CD14-positive monocyte (primary cell): ENCODE results near the gene TCOF1. TPM values are rescaled to one million over a fixed set of nuclear protein-coding genes. Genes with fewer than 3 reads are reported as not detected.

ENCODE experiments used
- DNase-seq, 3 donors: peaks; one replicate each; pipeline ENCODE4 v3.0.0-alpha.2; 2011 to 2022
- H2AFZ ChIP-seq: 2 replicates; pipeline ENCODE4 v1.6.0; 2012; ENCODE audit warnings: mild to moderate bottlenecking, low read depth, low read length, inconsistent platforms; ENCODE audit not compliant: insufficient read depth, poor library complexity, severe bottlenecking
- H3K27ac ChIP-seq, 2 donors: 1 replicate in 1 of 2; 2 replicates in 1 of 2; pipeline ENCODE4 v1.5.1; 2012 to 2013; ENCODE audit warnings: low read length in 2 of 2, control low read depth in 1 of 2, inconsistent platforms in 1 of 2, low read depth in 1 of 2, mild to moderate bottlenecking in 1 of 2
- H3K27me3 ChIP-seq, 2 donors: one replicate each; pipeline versions ENCODE4 v1.6.0 to v1.6.1; 2011 to 2013; ENCODE audit warnings: low read length in 2 of 2; ENCODE audit not compliant: control insufficient read depth in 2 of 2, insufficient read depth in 2 of 2
- H3K36me3 ChIP-seq, 2 donors: replicated peaks in 1 of 2; 1 replicate in 1 of 2; 2 replicates in 1 of 2; pipeline versions ENCODE4 v1.5.1 to v1.6.1; 2012 to 2013; ENCODE audit warnings: low read length in 2 of 2, control low read depth in 1 of 2, inconsistent platforms in 1 of 2, mild to moderate bottlenecking in 1 of 2; ENCODE audit not compliant: insufficient read depth in 2 of 2, control insufficient read depth in 1 of 2
- H3K4me1 ChIP-seq, 2 donors: 1 replicate in 1 of 2; 2 replicates in 1 of 2; pipeline versions ENCODE4 v1.5.1 to v1.6.1; 2012 to 2013; ENCODE audit warnings: low read length in 2 of 2, control low read depth in 1 of 2, inconsistent platforms in 1 of 2, mild to moderate bottlenecking in 1 of 2, moderate library complexity in 1 of 2; ENCODE audit not compliant: insufficient read depth in 2 of 2, control insufficient read depth in 1 of 2
- H3K4me2 ChIP-seq: replicated peaks from 2 replicates; pipeline ENCODE3; 2012; ENCODE audit warnings: low read length, moderate library complexity, mild to moderate bottlenecking; ENCODE audit not compliant: poor library complexity, severe bottlenecking; ENCODE audit errors: extremely low read depth
- H3K4me3 ChIP-seq, 3 experiments: fragments of 200-600 bp in 1 of 3; sonication (generic) in 1 of 3; replicated peaks in 1 of 3; 1 replicate in 2 of 3; 2 replicates in 1 of 3; pipeline ENCODE4 v1.5.1; 2011 to 2013; ENCODE audit warnings: low read length in 3 of 3, mild to moderate bottlenecking in 3 of 3, control low read depth in 2 of 3, low read depth in 2 of 3, inconsistent platforms in 1 of 3, moderate library complexity in 1 of 3
- H3K79me2 ChIP-seq: 2 replicates; pipeline ENCODE4 v1.6.0; 2012; ENCODE audit warnings: mild to moderate bottlenecking, control low read depth, inconsistent platforms, low read length, moderate library complexity; ENCODE audit not compliant: insufficient read depth
- H3K9ac ChIP-seq: 2 replicates; pipeline ENCODE4 v1.6.0; 2017; ENCODE audit warnings: low read length, mild to moderate bottlenecking; ENCODE audit not compliant: insufficient read depth, poor library complexity, severe bottlenecking
- H3K9me3 ChIP-seq, 2 donors: replicated peaks in 1 of 2; 1 replicate in 1 of 2; 2 replicates in 1 of 2; pipeline versions ENCODE4 v1.5.1 to v1.6.1; 2012 to 2013; ENCODE audit warnings: low read length in 2 of 2, control low read depth in 1 of 2; ENCODE audit not compliant: control insufficient read depth in 1 of 2, insufficient read depth in 1 of 2
- H4K20me1 ChIP-seq: 2 replicates; pipeline ENCODE4 v1.6.0; 2012; ENCODE audit warnings: mild to moderate bottlenecking, low read length, control low read depth, moderate library complexity; ENCODE audit not compliant: insufficient read depth
- H3K27ac Mint-ChIP-seq, 7 donors: one replicate each; pipeline ENCODE4 v1.8.0; 2020; ENCODE audit warnings: mild to moderate bottlenecking in 7 of 7, mixed read lengths in 7 of 7, moderate library complexity in 6 of 7, inconsistent platforms in 2 of 7
- H3K27me3 Mint-ChIP-seq, 3 donors: one replicate each; pipeline ENCODE4 v1.8.0; 2021 to 2022; ENCODE audit warnings: low read depth in 3 of 3, mild to moderate bottlenecking in 3 of 3, mixed read lengths in 3 of 3, moderate library complexity in 3 of 3, inconsistent platforms in 1 of 3
- H3K36me3 Mint-ChIP-seq, 2 donors: one replicate each; pipeline ENCODE4 v1.8.0; 2020; ENCODE audit warnings: mixed read lengths in 2 of 2, inconsistent platforms in 1 of 2, mild to moderate bottlenecking in 1 of 2
- H3K4me1 Mint-ChIP-seq: one replicate; pipeline ENCODE4 v1.8.0; 2020; ENCODE audit warnings: mild to moderate bottlenecking, mixed read lengths
- H3K4me3 Mint-ChIP-seq, 2 donors: one replicate each; pipeline ENCODE4 v1.8.0; 2020; ENCODE audit warnings: mild to moderate bottlenecking in 2 of 2, mixed read lengths in 2 of 2, moderate library complexity in 1 of 2
- H3K9me3 Mint-ChIP-seq, 7 donors: one replicate each; pipeline ENCODE4 v1.8.0; 2020 to 2022; ENCODE audit warnings: mixed read lengths in 7 of 7, mild to moderate bottlenecking in 6 of 7, moderate library complexity in 6 of 7, inconsistent platforms in 2 of 7
- WGBS: methylation state at CpG from one replicate; pipeline ENCODE4 v1.1.5; 2013; ENCODE audit warnings: missing lambda C conversion rate; ENCODE audit not compliant: insufficient coverage; 5-methylcytosine and 5-hydroxymethylcytosine counted together
- intact Hi-C, 2 donors: fragments of 100-400 bp; cut with micrococcal nuclease; formaldehyde crosslinking; loops; one replicate each; pipeline versions ENCODE4 v1.15.0 to v1.15.1; 2023
- polyA plus RNA-seq, 3 donors: library from polyadenylated mRNA; depleted of rRNA in 1 of 3; unstranded in 2 of 3; stranded (reverse) in 1 of 3; fragments of 300-500 nt in 2 of 3; fragments of >200 nt in 1 of 3; fragmentation: Illumina TruSeq in 2 of 3; gene quantifications; 1 replicate in 2 of 3; 2 replicates in 1 of 3; pipeline ENCODE4 v1.2.3, GENCODE V29; 2012 to 2021
- TF ChIP-seq, protein P1 (sequence below): fragments of 200-600 bp; IDR thresholded peaks from one replicate; pipeline ENCODE4 v1.8.0; 2022; ENCODE audit warnings: antibody characterized with exemption, mild to moderate bottlenecking

The TCOF1 gene
- polyA plus RNA-seq, 3 donors = 1.4 to 18.0 (median 2.3) TPM

DNA sequence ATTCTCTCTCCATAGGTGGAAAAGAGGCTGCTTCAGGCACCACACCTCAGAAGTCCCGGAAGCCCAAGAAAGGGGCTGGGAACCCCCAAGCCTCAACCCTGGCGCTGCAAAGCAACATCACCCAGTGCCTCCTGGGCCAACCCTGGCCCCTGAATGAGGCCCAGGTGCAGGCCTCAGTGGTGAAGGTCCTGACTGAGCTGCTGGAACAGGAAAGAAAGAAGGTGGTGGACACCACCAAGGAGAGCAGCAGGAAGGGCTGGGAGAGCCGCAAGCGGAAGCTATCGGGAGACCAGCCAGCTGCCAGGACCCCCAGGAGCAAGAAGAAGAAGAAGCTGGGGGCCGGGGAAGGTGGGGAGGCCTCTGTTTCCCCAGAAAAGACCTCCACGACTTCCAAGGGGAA, 38.8 kb downstream of the TCOF1 start:
- WGBS = 94% methylated on average over 6 of the region's 7 CpGs
- DNase-seq = no peak
- no peaks in the 10 kb centered on the region for H3K9me3 Mint-ChIP-seq

GRCh38 chr5:150397146-150397781, 39.8 kb downstream of the TCOF1 start:
- Histone ChIP-seq H3K4me2 (no peak overlapping the region), H3K4me3 (no peak overlapping the region), H3K9me3 (no peaks in the 10 kb centered on the region), H3K9ac (no peak overlapping the region), H3K27me3 (no peaks in the 10 kb centered on the region), H3K4me1 (no peaks in the 10 kb centered on the region), H3K27ac (no peak overlapping the region), H2AFZ (no peak overlapping the region), H4K20me1 (peaks cover 99% of the 10 kb centered on the region), H3K79me2 (no peaks in the 10 kb centered on the region), H3K36me3 (peaks cover 74 to 88% of the 10 kb centered on the region in 2 donors)
- peak in 1 of 3 donors; percentile 37 for DNase-seq
- H3K36me3 Mint-ChIP-seq = peaks cover 67 to 96% of the 10 kb centered on the region in 2 donors
- TF ChIP-seq, protein P1, sequence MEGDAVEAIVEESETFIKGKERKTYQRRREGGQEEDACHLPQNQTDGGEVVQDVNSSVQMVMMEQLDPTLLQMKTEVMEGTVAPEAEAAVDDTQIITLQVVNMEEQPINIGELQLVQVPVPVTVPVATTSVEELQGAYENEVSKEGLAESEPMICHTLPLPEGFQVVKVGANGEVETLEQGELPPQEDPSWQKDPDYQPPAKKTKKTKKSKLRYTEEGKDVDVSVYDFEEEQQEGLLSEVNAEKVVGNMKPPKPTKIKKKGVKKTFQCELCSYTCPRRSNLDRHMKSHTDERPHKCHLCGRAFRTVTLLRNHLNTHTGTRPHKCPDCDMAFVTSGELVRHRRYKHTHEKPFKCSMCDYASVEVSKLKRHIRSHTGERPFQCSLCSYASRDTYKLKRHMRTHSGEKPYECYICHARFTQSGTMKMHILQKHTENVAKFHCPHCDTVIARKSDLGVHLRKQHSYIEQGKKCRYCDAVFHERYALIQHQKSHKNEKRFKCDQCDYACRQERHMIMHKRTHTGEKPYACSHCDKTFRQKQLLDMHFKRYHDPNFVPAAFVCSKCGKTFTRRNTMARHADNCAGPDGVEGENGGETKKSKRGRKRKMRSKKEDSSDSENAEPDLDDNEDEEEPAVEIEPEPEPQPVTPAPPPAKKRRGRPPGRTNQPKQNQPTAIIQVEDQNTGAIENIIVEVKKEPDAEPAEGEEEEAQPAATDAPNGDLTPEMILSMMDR = no peak
- no peak overlapping the region for H3K4me3 Mint-ChIP-seq
- 96% methylated on average over 14 of the region's 14 CpGs for WGBS
- intact Hi-C loops = loop anchor here in 1 of 2 donors (5.0 kb wide), 1 partner anchor 40 kb away; no protein-coding TSS in a partner anchor
- H3K27ac Mint-ChIP-seq = peak overlapping the region in 3 of 7 donors; percentile 6 to 54 (median 33)
- H3K27me3 Mint-ChIP-seq = peaks cover 0 to 2% (median 1%) of the 10 kb centered on the region in 3 donors
- H3K9me3 Mint-ChIP-seq = no peaks in the 10 kb centered on the region
- H3K4me1 Mint-ChIP-seq = peaks cover 3% of the 10 kb centered on the region

More for the DNA sequence above, 38.8 kb downstream of the TCOF1 start:
- Mint-ChIP-seq H3K4me1 (peaks cover 3% of the 10 kb centered on the region), H3K4me3 (peak overlapping the region in 1 of 2 donors; percentile 16), H3K27me3 (peaks cover 0 to 2% (median 1%) of the 10 kb centered on the region in 3 donors), H3K36me3 (peaks cover 67 to 96% of the 10 kb centered on the region in 2 donors), H3K27ac (peak overlapping the region in 3 of 7 donors; percentile 48 to 73 (median 72))
- no peak overlapping the region for H2AFZ ChIP-seq
- H3K27ac ChIP-seq = no peak overlapping the region
- H4K20me1 ChIP-seq = peaks cover 99% of the 10 kb centered on the region
- no peaks in the 10 kb centered on the region for H3K9me3 ChIP-seq
- no peaks in the 10 kb centered on the region for H3K4me1 ChIP-seq
- no peaks in the 10 kb centered on the region for H3K27me3 ChIP-seq
- H3K79me2 ChIP-seq = no peaks in the 10 kb centered on the region
- no peak overlapping the region for H3K9ac ChIP-seq
- H3K36me3 ChIP-seq = peaks cover 75 to 88% of the 10 kb centered on the region in 2 donors
- H3K4me2 ChIP-seq = no peak overlapping the region
- intact Hi-C loops = loop anchor here in 1 of 2 donors (5.0 kb wide), 1 partner anchor 41 kb away; no protein-coding TSS in a partner anchor
- TF ChIP-seq, protein P1 = no peak
- H3K4me3 ChIP-seq = no peak overlapping the region
